ENCODE data around the gene PHEX. TPM values are rescaled to one million over a fixed set of nuclear protein-coding genes. Genes with fewer than 3 reads are reported as not detected.

Gene PHEX
- total RNA-seq, 1 experiment from 2014 or later = 0.27 TPM

GRCh38 chrX:22069586-22069985 lies 37.5 kb downstream of the PHEX start:
- CTCF ChIA-PET = interaction anchor here (1.5 kb wide), 1 partner anchor 12 kb away, joined by 6 read pairs; no protein-coding TSS in a partner anchor
- RAD21 ChIA-PET (ENCODE audit: low non-redundant PET in 1 of 2, low total read pairs in 2 of 2, uncharacterized antibody in 2 of 2, unreplicated experiment in 2 of 2) = no interaction called here
- H3K27ac ChIP-seq (ENCODE audit: low read depth, low read length) = no peak overlapping the region
- no peak overlapping the region for H3K9ac ChIP-seq (ENCODE audit: low read length)
- POLR2A ChIA-PET = no interaction called here
- no peaks in the 10 kb centered on the region for H3K79me2 ChIP-seq (ENCODE audit: insufficient read depth, low read length)
- TF ChIP-seq JUND (IDR thresholded peaks at IDR 0.05) (no peak), EZH2 (IDR thresholded peaks at IDR 0.05) (no peak), ELF1 (IDR thresholded peaks at IDR 0.05; ENCODE audit: borderline replicate concordance, low read depth) (no peak), ZNF274 (IDR thresholded peaks at IDR 0.05; ENCODE audit: low read depth, low read length) (no peak), ATF3 (IDR thresholded peaks at IDR 0.05) (no peak)
- H3K36me3 ChIP-seq (ENCODE audit: control insufficient read depth in 1 of 2, insufficient read depth in 2 of 2, low read length in 2 of 2) = no peaks in the 10 kb centered on the region
- no peaks in the 10 kb centered on the region for H3K9me3 ChIP-seq (ENCODE audit: control insufficient read depth in 1 of 2, insufficient read depth in 1 of 2, low read depth in 1 of 2, low read length in 2 of 2)
- no peak overlapping the region for H3K4me2 ChIP-seq (ENCODE audit: low read length)
- H3K4me1 ChIP-seq (ENCODE audit: control insufficient read depth in 1 of 2, insufficient read depth in 2 of 2, low read length in 2 of 2) = no peaks in the 10 kb centered on the region
- no TSS peak for BruUV-seq (replicated peaks)
- H3K4me3 ChIP-seq (replicated peaks in 1 of 2; ENCODE audit: low read depth in 1 of 2, low read length in 2 of 2) = no peak overlapping the region
- intact Hi-C loops (cut with micrococcal nuclease) = no loop called here
- H2AFZ ChIP-seq (ENCODE audit: low read depth, low read length, poor library complexity, severe bottlenecking) = no peak overlapping the region
- no peaks in the 10 kb centered on the region for H3K27me3 ChIP-seq (ENCODE audit: insufficient read depth, low read length)
- no peaks in the 10 kb centered on the region for H3K9me2 ChIP-seq (ENCODE audit: insufficient read depth)
- no peaks in the 10 kb centered on the region for H4K20me1 ChIP-seq (ENCODE audit: insufficient read depth)
- DNase-seq (ENCODE audit: low read depth, low spot score) (no peak), ATAC-seq (no peak)

GRCh38 chrX:22073928-22074327 lies 41.8 kb downstream of the PHEX start:
- Histone ChIP-seq H4K20me1 (ENCODE audit: insufficient read depth) (no peaks in the 10 kb centered on the region), H3K9ac (ENCODE audit: low read length) (no peak overlapping the region), H3K27ac (ENCODE audit: low read depth, low read length) (no peak overlapping the region), H3K27me3 (ENCODE audit: insufficient read depth, low read length) (no peaks in the 10 kb centered on the region), H3K4me1 (ENCODE audit: control insufficient read depth in 1 of 2, insufficient read depth in 2 of 2, low read length in 2 of 2) (no peaks in the 10 kb centered on the region), H3K4me3 (replicated peaks in 1 of 2; ENCODE audit: low read depth in 1 of 2, low read length in 2 of 2) (no peak overlapping the region), H3K9me3 (ENCODE audit: control insufficient read depth in 1 of 2, insufficient read depth in 1 of 2, low read depth in 1 of 2, low read length in 2 of 2) (no peaks in the 10 kb centered on the region), H3K9me2 (ENCODE audit: insufficient read depth) (no peaks in the 10 kb centered on the region), H3K4me2 (ENCODE audit: low read length) (no peak overlapping the region), H2AFZ (ENCODE audit: low read depth, low read length, poor library complexity, severe bottlenecking) (no peak overlapping the region), H3K36me3 (ENCODE audit: control insufficient read depth in 1 of 2, insufficient read depth in 2 of 2, low read length in 2 of 2) (no peaks in the 10 kb centered on the region), H3K79me2 (ENCODE audit: insufficient read depth, low read length) (no peaks in the 10 kb centered on the region)
- no peak for TF ChIP-seq RAD21 (IDR thresholded peaks at IDR 0.05; ENCODE audit: low read depth)
- TF ChIP-seq ZBTB33 (IDR thresholded peaks at IDR 0.05; ENCODE audit: extremely low read depth, insufficient replicate concordance, low read length) = no peak
- no peak for TF ChIP-seq EZH2 (IDR thresholded peaks at IDR 0.05)
- no peak for TF ChIP-seq CTCF (IDR thresholded peaks at IDR 0.05 in 2 of 3, conservative IDR thresholded peaks at IDR 0.05 in 1 of 3; ENCODE audit: borderline replicate concordance in 1 of 3, insufficient read depth in 1 of 3, low read depth in 2 of 3, low read length in 2 of 3)
- no peak for TF ChIP-seq YY1 (IDR thresholded peaks at IDR 0.05; ENCODE audit: extremely low read depth, insufficient replicate concordance, low read depth, low read length)
- TF ChIP-seq SIN3A (IDR thresholded peaks at IDR 0.05; ENCODE audit: low read depth) = no peak
- no peak for TF ChIP-seq REST (IDR thresholded peaks at IDR 0.05; ENCODE audit: low read depth)
- BruUV-seq (replicated peaks) = no TSS peak
- ATAC-seq = no peak
- ChIA-PET POLR2A (no interaction called here), CTCF (no interaction called here), RAD21 (ENCODE audit: low non-redundant PET in 1 of 2, low total read pairs in 2 of 2, uncharacterized antibody in 2 of 2, unreplicated experiment in 2 of 2) (no interaction called here)
- no peak for DNase-seq (ENCODE audit: low read depth, low spot score)
- intact Hi-C loops (cut with micrococcal nuclease) = no loop called here

All from HCT116 (cell line).